GM19240 (cell line): ENCODE results near the gene SANBR.

Experiments used
- DNase-seq: peaks from one replicate; pipeline ENCODE4 v3.0.0; 2011; ENCODE audit warnings: low spot score; ENCODE audit not compliant: insufficient read length

SANBR gene

DNA sequence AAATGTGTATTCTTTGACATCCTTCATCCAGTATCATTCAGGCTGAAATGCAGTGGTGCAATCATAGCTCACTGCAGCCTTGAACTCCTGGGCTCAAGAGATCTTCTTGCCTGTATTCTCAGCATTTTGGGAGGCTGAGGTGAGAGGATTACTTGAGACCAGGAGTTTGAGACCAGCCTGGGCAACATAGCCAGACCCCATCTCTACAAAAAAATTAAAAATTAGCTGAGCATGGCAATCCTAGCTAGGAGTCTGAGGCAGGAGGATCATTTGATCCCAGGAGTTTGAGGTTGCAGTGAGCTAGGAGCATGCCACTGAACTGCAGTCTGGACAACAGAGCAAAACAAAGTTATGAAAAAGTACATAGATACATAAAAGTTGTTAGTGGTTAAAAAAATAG, 24.1 kb downstream of the SANBR start:
- no peak for DNase-seq

- DNase-seq: no peak
Observed at GRCh38 chr2:61090386-61090921, 24.8 kb downstream of the SANBR start.

DNA sequence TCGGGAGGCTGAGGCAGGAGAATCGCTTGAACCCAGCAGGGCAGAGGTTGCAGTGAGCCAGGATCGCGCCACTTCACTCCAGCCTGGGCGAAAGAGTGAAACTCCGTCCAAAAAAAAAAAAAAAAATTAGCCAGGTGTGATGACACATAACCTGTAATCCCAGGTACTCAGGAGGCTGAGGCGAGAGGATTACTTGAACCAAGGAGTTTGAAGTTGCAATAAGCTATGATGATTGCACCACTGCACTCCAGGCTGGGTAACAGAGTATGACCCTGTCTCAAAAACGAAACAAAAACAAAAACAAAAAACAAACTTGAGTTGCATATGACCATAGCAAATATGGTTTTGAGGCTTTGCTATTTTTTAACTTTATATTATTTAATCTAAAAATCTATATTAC, 25.8 kb downstream of the SANBR start:
- no peak for DNase-seq

- no peak for DNase-seq
Observed at GRCh38 chr2:61096438-61096837, 30.8 kb downstream of the SANBR start.

DNA sequence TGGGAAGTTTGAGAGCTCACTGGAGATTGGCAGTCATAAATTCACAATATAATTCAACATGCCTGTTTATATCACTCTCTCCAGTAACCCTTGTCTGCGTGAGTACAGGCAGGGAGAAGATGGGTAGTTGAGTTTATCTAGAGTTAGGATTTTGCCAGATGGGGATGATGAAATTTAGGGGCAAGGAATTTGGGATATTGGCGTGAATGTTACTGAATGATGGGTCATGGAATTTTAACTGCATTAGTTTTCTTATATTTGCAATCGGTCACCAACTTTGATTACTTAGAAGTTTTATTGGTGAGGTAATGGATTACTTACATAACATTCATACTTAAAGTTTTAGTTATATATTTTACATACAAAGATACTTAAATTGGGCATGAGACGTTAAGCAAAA, 35.1 kb downstream of the SANBR start:
- DNase-seq: no peak

DNA sequence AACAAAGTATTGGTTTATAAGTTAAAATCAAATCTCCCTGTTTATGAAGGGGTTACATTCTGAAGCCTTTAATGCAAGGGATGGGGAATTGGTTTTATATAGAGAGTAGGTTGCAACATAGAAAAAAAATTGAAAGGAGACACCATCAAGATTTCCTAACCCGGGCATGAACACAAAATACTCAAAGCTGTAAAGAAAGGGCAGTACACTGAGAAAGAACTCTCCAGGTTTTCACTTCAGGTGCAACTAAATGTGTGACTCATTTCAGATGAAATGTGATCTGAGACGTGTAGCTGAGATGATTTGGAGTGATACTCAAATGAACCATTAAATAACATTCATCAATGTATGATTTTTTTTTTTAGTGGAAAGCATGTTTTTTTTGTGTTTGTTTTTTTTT, 43.6 kb downstream of the SANBR start:
- DNase-seq: no peak

GRCh38 chr2:61111708-61112107, 46.0 kb downstream of the SANBR start:
- no peak for DNase-seq

DNA sequence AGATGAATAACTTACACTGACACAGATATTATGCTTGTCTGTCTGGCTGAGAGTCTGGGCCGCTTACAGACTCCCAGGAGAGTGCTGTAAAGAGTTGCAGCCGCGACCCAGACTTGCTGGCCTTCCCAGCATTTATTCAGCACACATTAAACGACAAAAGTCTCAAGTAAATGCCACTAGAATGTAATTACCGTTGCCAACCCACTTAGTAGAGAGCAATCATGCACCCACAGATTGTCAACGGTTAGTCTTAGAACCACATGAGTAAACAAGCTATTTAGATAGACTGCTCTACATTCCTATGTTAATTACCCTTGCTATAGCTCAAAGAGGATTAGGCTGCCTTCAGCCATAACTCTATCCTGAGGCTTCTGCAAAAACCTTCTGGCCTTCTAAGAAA, 48.5 kb downstream of the SANBR start:
- no peak for DNase-seq
